HG03354 (cell line): ENCODE results near the gene GRHPR.
"Not testable (repeated sequence)": the region's sequence is repeated elsewhere in the genome, so short reads cannot be mapped to it uniquely, and the experiment has no call there.

Source experiments
- ATAC-seq: cut with Tn5 transposase; IDR thresholded peaks from one replicate; pipeline ENCODE4 v1.9.1; 2021; ENCODE audit warnings: mild to moderate bottlenecking; ENCODE audit not compliant: unreplicated experiment, poor library complexity, severe bottlenecking

Gene GRHPR

GRCh38 chr9:37442556-37442955, 20.1 kb downstream of the GRHPR start:
- no peak for ATAC-seq

- ATAC-seq, result no peak
Measured at GRCh38 chr9:37443566-37443965, 21.1 kb downstream of the GRHPR start.

- ATAC-seq, result no peak
Measured at GRCh38 chr9:37444890-37445289, 22.4 kb downstream of the GRHPR start.

- ATAC-seq, result no peak
Measured at GRCh38 chr9:37445832-37446231, 23.3 kb downstream of the GRHPR start.

GRCh38 chr9:37446401-37446800, 23.9 kb downstream of the GRHPR start:
- no peak for ATAC-seq

- no peak for ATAC-seq
Measured at GRCh38 chr9:37447111-37447510, 24.6 kb downstream of the GRHPR start.

- no peak for ATAC-seq
Measured at GRCh38 chr9:37449862-37450632, 27.6 kb downstream of the GRHPR start.

- ATAC-seq, result no peak
Measured at GRCh38 chr9:37451628-37452027, 29.1 kb downstream of the GRHPR start.

- ATAC-seq, result no peak
Measured at GRCh38 chr9:37452611-37453010, 30.1 kb downstream of the GRHPR start.

GRCh38 chr9:37453827-37454226, 31.3 kb downstream of the GRHPR start:
- no peak for ATAC-seq

- no peak for ATAC-seq
Measured at GRCh38 chr9:37454238-37454637, 31.7 kb downstream of the GRHPR start.

- no peak for ATAC-seq
Measured at GRCh38 chr9:37455884-37456647, 33.6 kb downstream of the GRHPR start.

GRCh38 chr9:37456817-37457216, 34.3 kb downstream of the GRHPR start:
- ATAC-seq, result no peak

GRCh38 chr9:37464006-37464405, 41.5 kb downstream of the GRHPR start:
- no peak for ATAC-seq

GRCh38 chr9:37464426-37465248, 42.1 kb downstream of the GRHPR start:
- peak; percentile 24 for ATAC-seq

GRCh38 chr9:37465249-37466036, 42.9 kb downstream of the GRHPR start, which contains the start of gene ZBTB5:
ZBTB5 (minus strand) TSS chr9:37465450; CDS start chr9:37442551, 22,899 bp downstream.
- peak; percentile 80 for ATAC-seq

GRCh38 chr9:37466037-37466709, 43.7 kb downstream of the GRHPR start:
- ATAC-seq, result peak; percentile 12

GRCh38 chr9:37467530-37467929, 45.0 kb downstream of the GRHPR start:
- ATAC-seq, result not testable (repeated sequence)

- no peak for ATAC-seq
Measured at GRCh38 chr9:37468620-37469019, 46.1 kb downstream of the GRHPR start.
